Hematopoietic multipotent progenitor cell treated with erythropoietin and hydrocortisone succinate and interleukin-3 and kit ligand, for 8 days (in vitro differentiated cells): ENCODE results near the gene PTPRB.
A peak's percentile ranks its signal among the peaks of the same experiment; 100 is the strongest.

Experiments
- DNase-seq: peaks from one replicate; pipeline ENCODE4 v3.0.0-alpha.2; 2015

The PTPRB gene

GRCh38 chr12:70637303-70638085 is at the start of gene PTPRB:
TSS of gene PTPRB (minus strand) at chr12:70637429. CDS start at chr12:70637395, 34 bp downstream.
- DNase-seq, result no peak

- no peak for DNase-seq
Measured at GRCh38 chr12:70686907-70687306, 49.7 kb upstream of the PTPRB start.

- DNase-seq, result no peak
Measured at GRCh38 chr12:70686299-70686698, 49.1 kb upstream of the PTPRB start.

GRCh38 chr12:70683976-70684375 is 46.7 kb upstream of the PTPRB start:
- DNase-seq, result no peak

GRCh38 chr12:70671698-70672097 is 34.5 kb upstream of the PTPRB start:
- no peak for DNase-seq

GRCh38 chr12:70670948-70671347 is 33.7 kb upstream of the PTPRB start:
- no peak for DNase-seq

- DNase-seq, result no peak
Measured at GRCh38 chr12:70667253-70667652, 30.0 kb upstream of the PTPRB start.

GRCh38 chr12:70666364-70666763 is 29.1 kb upstream of the PTPRB start:
- DNase-seq, result no peak

- DNase-seq, result no peak
Measured at GRCh38 chr12:70664465-70664881, 27.2 kb upstream of the PTPRB start.

GRCh38 chr12:70663838-70664237 is 26.6 kb upstream of the PTPRB start:
- DNase-seq, result no peak

- no peak for DNase-seq
Measured at GRCh38 chr12:70661466-70662161, 24.4 kb upstream of the PTPRB start.

- DNase-seq, result peak; percentile 85
Measured at GRCh38 chr12:70660620-70661219, 23.5 kb upstream of the PTPRB start.

GRCh38 chr12:70660002-70660604 is 22.9 kb upstream of the PTPRB start:
- no peak for DNase-seq

- peak; percentile 29 for DNase-seq
Measured at GRCh38 chr12:70659077-70659606, 21.9 kb upstream of the PTPRB start.

GRCh38 chr12:70657616-70658286 is 20.5 kb upstream of the PTPRB start:
- DNase-seq, result no peak

GRCh38 chr12:70652451-70652850 is 15.2 kb upstream of the PTPRB start:
- DNase-seq, result no peak

GRCh38 chr12:70648831-70649230 is 11.6 kb upstream of the PTPRB start:
- DNase-seq, result no peak

GRCh38 chr12:70648191-70648590 is 11.0 kb upstream of the PTPRB start:
- DNase-seq, result no peak

GRCh38 chr12:70646850-70647249 is 9.6 kb upstream of the PTPRB start:
- DNase-seq, result no peak

- peak; percentile 70 for DNase-seq
Measured at GRCh38 chr12:70645494-70646317, 8.5 kb upstream of the PTPRB start.

GRCh38 chr12:70644861-70645260 is 7.6 kb upstream of the PTPRB start:
- no peak for DNase-seq

GRCh38 chr12:70643939-70644338 is 6.7 kb upstream of the PTPRB start:
- DNase-seq, result no peak
